Sigmoid colon (tissue), 7 donors: Measurements from ENCODE around the gene XYLT1. TPM values are rescaled to one million over a fixed set of nuclear protein-coding genes. Genes with fewer than 3 reads are reported as not detected.

Experiments used
- DNase-seq: peaks from one replicate; pipeline ENCODE4 v3.0.0-alpha.2; 2019
- H3K27ac ChIP-seq, 4 donors: fragments of 200-600 bp; sonication (generic); one replicate each; pipeline ENCODE4 v1.5.1; 2016 to 2019; ENCODE audit warnings: mild to moderate bottlenecking in 1 of 4
- H3K27me3 ChIP-seq, 3 donors: fragments of 200-600 bp; sonication (generic); one replicate each; pipeline ENCODE4 v1.5.1; 2019; ENCODE audit warnings: mild to moderate bottlenecking in 1 of 3
- H3K36me3 ChIP-seq, 4 donors: fragments of 200-600 bp; sonication (generic); one replicate each; pipeline ENCODE4 v1.5.1; 2016 to 2019
- H3K4me1 ChIP-seq, 4 donors: fragments of 200-600 bp; sonication (generic); one replicate each; pipeline ENCODE4 v1.5.1; 2017 to 2019
- H3K4me3 ChIP-seq, 4 donors: fragments of 200-600 bp; sonication (generic); one replicate each; pipeline ENCODE4 v1.5.1; 2017 to 2019; ENCODE audit warnings: mild to moderate bottlenecking in 2 of 4, moderate library complexity in 1 of 4
- H3K9me3 ChIP-seq, 4 donors: fragments of 200-600 bp in 3 of 4; sonication (generic) in 3 of 4; one replicate each; pipeline versions ENCODE4 v1.5.1 to v1.6.1; 2013 to 2019
- CTCF ChIP-seq, 4 experiments: fragments of 450-650 bp in 3 of 4; fragments of 200-600 bp in 1 of 4; IDR thresholded peaks; one replicate each; pipeline ENCODE4 v1.5.1; 2016 to 2019; ENCODE audit warnings: antibody characterized with exemption in 4 of 4, mild to moderate bottlenecking in 3 of 4, moderate library complexity in 2 of 4
- EP300 ChIP-seq, 4 donors: sonication (generic); formaldehyde crosslinking; IDR thresholded peaks; one replicate each; pipeline ENCODE4 v1.6.1; 2017; ENCODE audit warnings: antibody characterized with exemption in 4 of 4
- POLR2A ChIP-seq, 2 donors: fragments of 450-650 bp; IDR thresholded peaks; one replicate each; pipeline ENCODE4 v1.6.1; 2016; ENCODE audit warnings: antibody characterized with exemption in 2 of 2, mild to moderate bottlenecking in 2 of 2, moderate library complexity in 2 of 2
- POLR2AphosphoS5 ChIP-seq, 4 donors: sonication (generic); formaldehyde crosslinking; IDR thresholded peaks; one replicate each; pipeline ENCODE4 v1.6.1; 2017; ENCODE audit warnings: antibody characterized with exemption in 4 of 4
- WGBS, 2 donors: extraction: QIAGEN DNeasy Blood & Tissue Kit; methylation state at CpG; one replicate each; pipeline ENCODE4 v1.1.7; 2013; 5-methylcytosine and 5-hydroxymethylcytosine counted together
- intact Hi-C: fragments of 100-400 bp; cut with DNase I; formaldehyde crosslinking; loops from one replicate; pipeline ENCODE4 v1.15.1; 2023
- polyA plus RNA-seq, 3 donors: library from polyadenylated mRNA; stranded (reverse); fragments of 200-250 nt; gene quantifications; one replicate each; pipeline ENCODE4 v1.2.3, GENCODE V29; 2013
- total RNA-seq, 4 donors: library from RNA; depleted of rRNA; stranded (reverse); fragments of >200 nt; gene quantifications; one replicate each; pipeline ENCODE4 v1.1.0, GENCODE V29; 2016
- donor health status: healthy with polysubstance abuse.
- donor health status: Bipolar disorder and iron deficiency.
- donor health status: healthy.

The XYLT1 gene
- total and polyA plus RNA-seq, 7 donors: 0.60 to 33.2 (median 23.0) TPM

GRCh38 chr16:17320009-17320408, 150.8 kb downstream of the XYLT1 start:
- H3K27ac ChIP-seq: peak overlapping the region in 3 of 4 donors; percentile 66 to 97 (median 96)
- TF ChIP-seq CTCF (IDR thresholded peaks at IDR 0.05) (no peak), POLR2AphosphoS5 (IDR thresholded peaks at IDR 0.05) (no peak), EP300 (IDR thresholded peaks at IDR 0.05) (no peak), POLR2A (IDR thresholded peaks at IDR 0.05) (no peak)
- peaks cover 0 to 65% (median 53%) of the 10 kb centered on the region in 4 donors for H3K4me1 ChIP-seq
- H3K36me3 ChIP-seq: no peaks in the 10 kb centered on the region
- no peaks in the 10 kb centered on the region for H3K27me3 ChIP-seq
- no peaks in the 10 kb centered on the region for H3K9me3 ChIP-seq
- intact Hi-C loops: no loop called here
- DNase-seq: no peak
- WGBS, 2 donors: 43 to 51% methylated on average over 3 of the region's 3 CpGs
- no peak overlapping the region for H3K4me3 ChIP-seq

- WGBS, 2 donors: 67 to 77% methylated on average over 5 of the region's 5 CpGs
- TF ChIP-seq POLR2A (IDR thresholded peaks at IDR 0.05): no peak
- TF ChIP-seq POLR2AphosphoS5 (IDR thresholded peaks at IDR 0.05): peak in 2 of 4 donors; percentile 7 to 34
- no peak for TF ChIP-seq CTCF (IDR thresholded peaks at IDR 0.05)
- TF ChIP-seq EP300 (IDR thresholded peaks at IDR 0.05): peak in 2 of 4 donors; percentile 19 to 34
- no peaks in the 10 kb centered on the region for H3K27me3 ChIP-seq
- no peak for DNase-seq
- no peaks in the 10 kb centered on the region for H3K9me3 ChIP-seq
- H3K27ac ChIP-seq: peak overlapping the region in 3 of 4 donors; percentile 66 to 97 (median 96)
- H3K4me3 ChIP-seq: no peak overlapping the region
- intact Hi-C loops: no loop called here
- peaks cover 0 to 78% (median 61%) of the 10 kb centered on the region in 4 donors for H3K4me1 ChIP-seq
- H3K36me3 ChIP-seq: no peaks in the 10 kb centered on the region
Measured at GRCh38 chr16:17318238-17318637, 152.5 kb downstream of the XYLT1 start.

- intact Hi-C loops: no loop called here
- WGBS, 2 donors: 90 to 93% methylated on average over 4 of the region's 4 CpGs
- H3K9me3 ChIP-seq: no peaks in the 10 kb centered on the region
- peak overlapping the region in 3 of 4 donors; percentile 95 to 97 (median 96) for H3K27ac ChIP-seq
- no peaks in the 10 kb centered on the region for H3K36me3 ChIP-seq
- no peak for DNase-seq
- H3K27me3 ChIP-seq: no peaks in the 10 kb centered on the region
- no peak overlapping the region for H3K4me3 ChIP-seq
- TF ChIP-seq POLR2A (IDR thresholded peaks at IDR 0.05) (no peak), EP300 (IDR thresholded peaks at IDR 0.05) (no peak), CTCF (IDR thresholded peaks at IDR 0.05) (no peak), POLR2AphosphoS5 (IDR thresholded peaks at IDR 0.05) (no peak)
- H3K4me1 ChIP-seq: peaks cover 0 to 85% (median 79%) of the 10 kb centered on the region in 4 donors
Measured at GRCh38 chr16:17316005-17316404, 154.8 kb downstream of the XYLT1 start.

GRCh38 chr16:17313793-17314547, 156.8 kb downstream of the XYLT1 start:
- Histone ChIP-seq H3K4me1 (peaks cover 0 to 86% (median 83%) of the 10 kb centered on the region in 4 donors), H3K36me3 (no peaks in the 10 kb centered on the region), H3K9me3 (no peaks in the 10 kb centered on the region), H3K27ac (peak overlapping the region; percentile 89 to 97 (median 96)), H3K27me3 (no peaks in the 10 kb centered on the region), H3K4me3 (no peak overlapping the region)
- TF ChIP-seq EP300 (IDR thresholded peaks at IDR 0.05) (no peak), CTCF (IDR thresholded peaks at IDR 0.05) (no peak), POLR2A (IDR thresholded peaks at IDR 0.05) (no peak), POLR2AphosphoS5 (IDR thresholded peaks at IDR 0.05) (no peak)
- 74 to 91% methylated on average over 7 of the region's 7 CpGs for WGBS, 2 donors
- intact Hi-C loops: loop anchor here (1.0 to 2.0 kb wide), 5 partner anchors 28 to 155 kb away; no protein-coding TSS in a partner anchor
- no peak for DNase-seq
